MM.1S (cell line): ENCODE measurements around the gene ATXN3L.

ENCODE experiments used
- DNase-seq: peaks from one replicate; pipeline ENCODE4 v3.0.0-alpha.2; 2015
- H2AFZ ChIP-seq: fragments of 300-600 bp; sonication (generic); 2 replicates; pipeline ENCODE4 v1.6.0; 2016; ENCODE audit warnings: antibody characterized with exemption, low read length
- H3F3A ChIP-seq: fragments of 300-600 bp; sonication (generic); 2 replicates; pipeline ENCODE4 v1.6.1; 2016; ENCODE audit warnings: mild to moderate bottlenecking, antibody characterized with exemption, low read length, moderate library complexity, mixed read lengths; ENCODE audit not compliant: insufficient read depth
- H3K27ac ChIP-seq: fragments of 300-600 bp; sonication (generic); 2 replicates; pipeline ENCODE4 v1.5.1; 2016; ENCODE audit warnings: mild to moderate bottlenecking, low read length
- H3K27me3 ChIP-seq: fragments of 300-600 bp; sonication (generic); replicated peaks from 2 replicates; pipeline ENCODE4 v1.6.0; 2016; ENCODE audit warnings: low read length; ENCODE audit not compliant: insufficient read depth
- H3K36me3 ChIP-seq: fragments of 300-600 bp; sonication (generic); replicated peaks from 2 replicates; pipeline ENCODE4 v1.6.1; 2016; ENCODE audit warnings: mild to moderate bottlenecking, low read length, mixed read lengths; ENCODE audit not compliant: insufficient read depth
- H3K4me1 ChIP-seq: fragments of 300-600 bp; sonication (generic); 2 replicates; pipeline ENCODE4 v1.6.1; 2016; ENCODE audit warnings: low read length, mixed read lengths
- H3K4me2 ChIP-seq: fragments of 300-600 bp; sonication (generic); 2 replicates; pipeline ENCODE4 v1.6.0; 2016; ENCODE audit warnings: low read depth, low read length
- H3K4me3 ChIP-seq: fragments of 300-600 bp; sonication (generic); 2 replicates; pipeline ENCODE4 v1.5.1; 2016; ENCODE audit warnings: low read length, mixed read lengths
- H3K79me2 ChIP-seq: fragments of 300-600 bp; sonication (generic); 2 replicates; pipeline ENCODE4 v1.6.1; 2016; ENCODE audit warnings: mixed run types, low read length, mixed read lengths
- H3K9ac ChIP-seq: fragments of 300-600 bp; sonication (generic); 2 replicates; pipeline ENCODE4 v1.6.1; 2016; ENCODE audit warnings: low read length, mixed read lengths
- H3K9me2 ChIP-seq: fragments of 300-600 bp; sonication (generic); replicated peaks from 2 replicates; pipeline ENCODE4 v1.6.1; 2016; ENCODE audit warnings: mild to moderate bottlenecking, low read length, mixed read lengths; ENCODE audit not compliant: insufficient read depth
- H3K9me3 ChIP-seq: fragments of 300-600 bp; sonication (generic); replicated peaks from 2 replicates; pipeline ENCODE4 v1.6.1; 2016; ENCODE audit warnings: mild to moderate bottlenecking, low read length, mixed read lengths; ENCODE audit not compliant: insufficient read depth
- H4K20me1 ChIP-seq: fragments of 300-600 bp; sonication (generic); 2 replicates; pipeline ENCODE4 v1.6.1; 2016; ENCODE audit warnings: mild to moderate bottlenecking, low read length, moderate library complexity, mixed read lengths; ENCODE audit not compliant: insufficient read depth
- EZH2 ChIP-seq: fragments of 300-600 bp; sonication (generic); optimal IDR thresholded peaks from 2 replicates; pipeline ENCODE3; 2017; ENCODE audit warnings: low read depth, mild to moderate bottlenecking, antibody characterized with exemption, low read length, mixed read lengths
- EZH2phosphoT487 ChIP-seq: fragments of 300-600 bp; sonication (generic); IDR thresholded peaks from 2 replicates; pipeline ENCODE4 v1.6.1; 2018; ENCODE audit warnings: antibody characterized with exemption, low read length
- TF ChIP-seq, protein P1 (sequence below): fragments of 300-600 bp; sonication (generic); IDR thresholded peaks from 2 replicates; pipeline ENCODE4 v1.5.1; 2016; ENCODE audit warnings: antibody characterized with exemption, low read length, mixed read lengths

ATXN3L gene

GRCh38 chrX:13327666-13328065 is 7.8 kb upstream of the ATXN3L start:
- H3K9me3 ChIP-seq = no peaks in the 10 kb centered on the region
- no peaks in the 10 kb centered on the region for H3K36me3 ChIP-seq
- H3K27ac ChIP-seq = no peak overlapping the region
- no peaks in the 10 kb centered on the region for H3K4me1 ChIP-seq
- no peak overlapping the region for H3K4me3 ChIP-seq
- H4K20me1 ChIP-seq = no peaks in the 10 kb centered on the region
- H3F3A ChIP-seq = no peaks in the 10 kb centered on the region
- no peak overlapping the region for H3K9ac ChIP-seq
- no peaks in the 10 kb centered on the region for H3K9me2 ChIP-seq
- H2AFZ ChIP-seq = no peak overlapping the region
- no peaks in the 10 kb centered on the region for H3K27me3 ChIP-seq
- no peak for DNase-seq
- TF ChIP-seq, protein P1, sequence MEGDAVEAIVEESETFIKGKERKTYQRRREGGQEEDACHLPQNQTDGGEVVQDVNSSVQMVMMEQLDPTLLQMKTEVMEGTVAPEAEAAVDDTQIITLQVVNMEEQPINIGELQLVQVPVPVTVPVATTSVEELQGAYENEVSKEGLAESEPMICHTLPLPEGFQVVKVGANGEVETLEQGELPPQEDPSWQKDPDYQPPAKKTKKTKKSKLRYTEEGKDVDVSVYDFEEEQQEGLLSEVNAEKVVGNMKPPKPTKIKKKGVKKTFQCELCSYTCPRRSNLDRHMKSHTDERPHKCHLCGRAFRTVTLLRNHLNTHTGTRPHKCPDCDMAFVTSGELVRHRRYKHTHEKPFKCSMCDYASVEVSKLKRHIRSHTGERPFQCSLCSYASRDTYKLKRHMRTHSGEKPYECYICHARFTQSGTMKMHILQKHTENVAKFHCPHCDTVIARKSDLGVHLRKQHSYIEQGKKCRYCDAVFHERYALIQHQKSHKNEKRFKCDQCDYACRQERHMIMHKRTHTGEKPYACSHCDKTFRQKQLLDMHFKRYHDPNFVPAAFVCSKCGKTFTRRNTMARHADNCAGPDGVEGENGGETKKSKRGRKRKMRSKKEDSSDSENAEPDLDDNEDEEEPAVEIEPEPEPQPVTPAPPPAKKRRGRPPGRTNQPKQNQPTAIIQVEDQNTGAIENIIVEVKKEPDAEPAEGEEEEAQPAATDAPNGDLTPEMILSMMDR = no peak
- no peak for TF ChIP-seq EZH2
- no peak for TF ChIP-seq EZH2phosphoT487
- H3K4me2 ChIP-seq = no peak overlapping the region
- H3K79me2 ChIP-seq = no peaks in the 10 kb centered on the region

DNA sequence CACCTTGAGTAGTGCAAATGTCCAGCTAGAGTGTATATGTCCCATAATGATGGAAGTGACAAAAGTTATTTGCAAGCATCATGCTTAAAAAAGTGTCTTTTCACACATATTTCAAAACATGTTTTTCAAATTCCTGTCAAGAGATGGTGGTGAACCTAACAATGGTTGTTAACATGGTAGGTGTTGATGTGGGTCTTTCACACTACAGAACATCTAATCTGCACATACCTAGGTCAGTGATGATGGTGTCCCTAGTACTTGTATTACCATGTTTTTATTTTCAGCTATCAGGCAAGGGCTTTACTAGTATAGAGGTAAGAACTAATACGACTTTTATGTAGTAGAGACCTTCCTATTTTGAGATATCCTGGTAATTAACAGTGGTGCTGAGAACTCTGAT is 3.4 kb upstream of the ATXN3L start:
- Histone ChIP-seq H3K79me2 (no peaks in the 10 kb centered on the region), H3K27ac (no peak overlapping the region), H3K9ac (no peak overlapping the region), H3K4me1 (no peaks in the 10 kb centered on the region), H3F3A (no peaks in the 10 kb centered on the region), H3K9me3 (no peaks in the 10 kb centered on the region), H3K9me2 (no peaks in the 10 kb centered on the region), H3K27me3 (no peaks in the 10 kb centered on the region), H3K36me3 (no peaks in the 10 kb centered on the region), H2AFZ (no peak overlapping the region), H3K4me3 (no peak overlapping the region), H4K20me1 (no peaks in the 10 kb centered on the region), H3K4me2 (no peak overlapping the region)
- no peak for DNase-seq
- TF ChIP-seq, protein P1 = no peak
- TF ChIP-seq EZH2phosphoT487 (no peak), EZH2 (no peak)

DNA sequence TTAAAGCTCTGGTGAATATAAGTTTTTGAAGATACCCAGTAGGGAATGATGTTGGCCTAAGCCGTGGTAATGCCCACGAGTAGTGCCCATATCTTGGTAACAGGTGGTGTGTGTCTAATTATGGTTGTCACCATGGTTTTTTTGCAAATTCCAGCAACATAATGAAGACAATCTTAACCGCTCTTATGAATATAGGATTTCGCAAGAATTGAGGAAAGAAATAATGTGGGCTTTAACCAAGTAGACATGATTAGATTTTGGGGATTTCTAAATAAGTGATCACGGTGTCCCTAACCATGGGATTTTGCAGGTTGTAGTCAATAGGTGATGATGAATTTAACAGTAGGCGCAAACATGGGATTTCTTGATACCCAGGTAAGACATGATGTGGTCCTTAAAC is 2.5 kb downstream of the ATXN3L start:
- no peak overlapping the region for H3K27ac ChIP-seq
- no peak overlapping the region for H3K9ac ChIP-seq
- no peaks in the 10 kb centered on the region for H3K9me2 ChIP-seq
- H3F3A ChIP-seq = no peaks in the 10 kb centered on the region
- no peaks in the 10 kb centered on the region for H4K20me1 ChIP-seq
- H3K79me2 ChIP-seq = no peaks in the 10 kb centered on the region
- H3K4me2 ChIP-seq = no peak overlapping the region
- no peak overlapping the region for H2AFZ ChIP-seq
- H3K4me3 ChIP-seq = no peak overlapping the region
- no peaks in the 10 kb centered on the region for H3K4me1 ChIP-seq
- no peaks in the 10 kb centered on the region for H3K9me3 ChIP-seq
- no peaks in the 10 kb centered on the region for H3K27me3 ChIP-seq
- no peak for DNase-seq
- TF ChIP-seq EZH2 (no peak), EZH2phosphoT487 (no peak)
- TF ChIP-seq, protein P1 = no peak
- H3K36me3 ChIP-seq = no peaks in the 10 kb centered on the region

DNA sequence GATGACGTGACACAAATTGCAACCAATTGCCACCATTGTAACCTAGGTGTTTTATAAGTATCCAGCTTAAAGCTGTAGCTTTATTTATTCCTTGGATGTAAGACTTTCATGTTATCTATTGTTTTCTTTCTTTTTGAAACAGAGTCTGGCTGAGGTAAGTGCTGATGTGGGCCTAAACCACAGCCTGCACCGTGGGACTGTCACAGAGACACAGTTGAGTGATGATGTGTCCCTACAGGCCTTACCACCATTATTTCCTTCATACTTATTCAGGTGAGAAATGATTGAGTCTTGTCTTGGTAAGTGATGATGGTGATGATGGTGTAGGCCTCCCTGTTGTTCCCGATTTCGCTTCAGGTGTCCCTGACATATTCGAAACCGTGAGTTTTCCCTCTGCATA is 8.3 kb downstream of the ATXN3L start:
- Histone ChIP-seq H3K4me1 (no peaks in the 10 kb centered on the region), H3K4me3 (no peak overlapping the region)

More for the DNA sequence above, 8.3 kb downstream of the ATXN3L start:
- H3K9ac ChIP-seq = no peak overlapping the region
- H3K9me3 ChIP-seq = no peaks in the 10 kb centered on the region
- TF ChIP-seq EZH2phosphoT487 (no peak), EZH2 (no peak)
- TF ChIP-seq, protein P1 = no peak
- H2AFZ ChIP-seq = no peak overlapping the region
- no peaks in the 10 kb centered on the region for H3K27me3 ChIP-seq
- H3K9me2 ChIP-seq = no peaks in the 10 kb centered on the region
- H4K20me1 ChIP-seq = no peaks in the 10 kb centered on the region
- no peaks in the 10 kb centered on the region for H3F3A ChIP-seq
- H3K79me2 ChIP-seq = no peaks in the 10 kb centered on the region
- no peaks in the 10 kb centered on the region for H3K36me3 ChIP-seq
- no peak overlapping the region for H3K27ac ChIP-seq
- H3K4me2 ChIP-seq = no peak overlapping the region
- no peak for DNase-seq
